ENCODE data around the gene TEX52. TPM values are rescaled to one million over a fixed set of nuclear protein-coding genes. Genes with fewer than 3 reads are reported as not detected.

TEX52 gene
- not detected in 2 replicates for total RNA-seq (2012; rRNA removed)

DNA sequence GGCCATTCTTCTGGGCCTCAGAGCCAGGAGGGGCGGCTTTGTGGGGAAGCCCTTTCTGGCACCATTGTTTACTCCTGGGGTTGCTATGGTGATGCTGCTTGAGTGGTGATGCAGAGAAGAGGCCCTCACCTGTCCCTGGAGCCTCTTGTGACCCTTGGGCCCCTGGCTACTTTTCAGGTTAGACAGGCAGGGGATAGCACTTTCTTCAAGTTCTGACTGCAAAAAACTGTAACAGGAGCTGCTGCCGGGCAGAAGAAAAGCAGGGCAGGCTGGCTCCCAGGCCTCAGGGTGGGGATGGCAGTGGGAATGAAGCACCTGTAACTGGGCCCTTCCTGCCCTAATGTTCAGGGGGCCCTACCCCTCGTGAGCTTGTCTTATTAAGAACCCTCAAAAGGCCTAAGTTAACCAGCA lies at the start of gene TEX52:
Gene TEX52, minus strand, starts transcription at position 19 of the 411 bp plus-strand sequence. Its CDS starts 13 bp downstream, at position 6.
- Histone ChIP-seq H3K4me2 (ENCODE audit: low read length) (no peak within 1 kb of the TSS), H3K27me3 (ENCODE audit: control insufficient read depth, insufficient read depth, low read length) (no peaks in the 10 kb centered on the region), H3K9me3 (replicated peaks; ENCODE audit: low read length) (no peaks in the 10 kb centered on the region), H3K4me3 (ENCODE audit: low read length) (no peak within 1 kb of the TSS), H3K36me3 (ENCODE audit: insufficient read depth, low read length) (peaks cover 27% of the 10 kb centered on the region), H3K9ac (ENCODE audit: low read depth, low read length) (no peak within 1 kb of the TSS), H3K4me1 (ENCODE audit: control insufficient read depth, insufficient read depth, low read length) (no peaks in the 10 kb centered on the region)

DNA sequence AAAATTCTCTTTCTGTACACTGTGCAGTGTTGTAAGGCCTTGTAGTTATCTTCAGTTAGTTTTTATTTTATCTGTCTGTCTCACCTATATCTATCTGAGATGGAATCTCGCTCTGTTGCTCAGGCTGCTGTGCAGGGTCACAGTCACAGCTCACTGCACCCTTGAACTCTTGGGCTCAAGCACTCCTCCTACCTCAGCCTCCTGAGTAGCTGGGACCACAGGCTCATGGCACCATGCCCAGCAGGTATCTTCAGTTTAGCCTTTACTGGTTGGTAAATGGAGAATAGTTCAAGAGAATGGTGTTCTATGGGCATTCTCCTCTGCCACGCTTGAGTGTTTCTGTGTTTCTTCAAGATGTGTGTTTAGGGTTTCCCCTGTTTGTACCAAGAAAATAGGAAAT lies 47.4 kb upstream of the TEX52 start:
- no peaks in the 10 kb centered on the region for H3K27me3 ChIP-seq (ENCODE audit: control insufficient read depth, insufficient read depth, low read length)
- H3K9me3 ChIP-seq (replicated peaks; ENCODE audit: low read length): no peaks in the 10 kb centered on the region
- no peak overlapping the region for H3K4me3 ChIP-seq (ENCODE audit: low read length)
- H3K9ac ChIP-seq (ENCODE audit: low read depth, low read length): no peak overlapping the region
- H3K36me3 ChIP-seq (ENCODE audit: insufficient read depth, low read length): no peaks in the 10 kb centered on the region
- no peaks in the 10 kb centered on the region for H3K4me1 ChIP-seq (ENCODE audit: control insufficient read depth, insufficient read depth, low read length)
- no peak overlapping the region for H3K4me2 ChIP-seq (ENCODE audit: low read length)

DNA sequence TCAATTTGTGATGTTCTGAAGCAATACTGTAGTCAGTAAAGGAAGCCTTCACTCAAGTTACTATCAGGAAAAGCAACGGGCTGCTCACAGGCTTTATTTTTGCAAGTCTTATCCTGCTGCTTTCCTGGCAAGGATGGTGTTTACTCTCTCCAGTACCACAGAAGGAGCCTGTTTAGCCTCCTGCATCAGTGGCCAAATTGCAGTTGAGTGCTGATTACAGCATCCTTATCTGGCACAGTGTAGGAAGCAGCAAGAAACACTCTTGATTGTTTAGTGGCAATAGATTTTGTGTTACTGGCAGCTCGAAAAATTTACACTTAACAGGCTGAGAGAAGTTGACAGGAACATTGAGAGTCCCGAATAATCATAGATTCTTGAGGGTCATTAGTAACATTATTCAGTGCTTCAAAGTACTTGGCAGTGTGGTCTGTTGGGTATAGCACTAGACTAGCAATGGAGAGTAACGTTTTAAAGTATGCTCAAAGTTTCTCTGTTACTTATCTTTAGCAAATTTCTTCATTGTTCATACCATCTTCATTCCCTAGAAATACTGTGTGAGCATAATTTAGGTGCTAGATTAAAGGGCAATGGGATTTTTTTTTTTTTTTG lies 45.5 kb upstream of the TEX52 start:
- H3K9me3 ChIP-seq (replicated peaks; ENCODE audit: low read length): no peaks in the 10 kb centered on the region
- no peak overlapping the region for H3K4me3 ChIP-seq (ENCODE audit: low read length)
- H3K27me3 ChIP-seq (ENCODE audit: control insufficient read depth, insufficient read depth, low read length): no peaks in the 10 kb centered on the region
- H3K9ac ChIP-seq (ENCODE audit: low read depth, low read length): no peak overlapping the region
- no peaks in the 10 kb centered on the region for H3K4me1 ChIP-seq (ENCODE audit: control insufficient read depth, insufficient read depth, low read length)
- no peaks in the 10 kb centered on the region for H3K36me3 ChIP-seq (ENCODE audit: insufficient read depth, low read length)
- no peak overlapping the region for H3K4me2 ChIP-seq (ENCODE audit: low read length)

DNA sequence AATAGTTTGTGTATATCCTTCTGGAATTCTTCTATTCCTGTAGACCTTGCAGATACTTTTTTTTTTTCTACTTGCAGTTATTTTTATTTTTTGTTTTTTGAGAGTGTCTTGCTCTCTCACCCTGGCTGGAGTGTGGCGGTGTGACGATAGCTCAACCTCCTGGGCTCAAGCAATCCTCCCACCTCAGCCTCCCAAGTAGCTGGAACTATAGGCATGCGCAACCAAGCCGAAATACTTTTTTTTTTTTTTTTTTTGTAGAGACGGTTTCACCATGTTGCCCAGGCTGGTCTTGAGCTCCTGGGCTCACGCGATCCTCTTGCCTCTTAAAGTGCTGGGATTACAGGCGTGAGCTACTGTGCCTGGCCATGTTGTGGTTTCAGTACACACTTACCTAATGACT lies 43.8 kb upstream of the TEX52 start:
- Histone ChIP-seq H3K9me3 (replicated peaks; ENCODE audit: low read length) (no peaks in the 10 kb centered on the region), H3K9ac (ENCODE audit: low read depth, low read length) (no peak overlapping the region), H3K27me3 (ENCODE audit: control insufficient read depth, insufficient read depth, low read length) (no peaks in the 10 kb centered on the region), H3K4me2 (ENCODE audit: low read length) (no peak overlapping the region), H3K4me3 (ENCODE audit: low read length) (no peak overlapping the region), H3K4me1 (ENCODE audit: control insufficient read depth, insufficient read depth, low read length) (no peaks in the 10 kb centered on the region), H3K36me3 (ENCODE audit: insufficient read depth, low read length) (no peaks in the 10 kb centered on the region)

DNA sequence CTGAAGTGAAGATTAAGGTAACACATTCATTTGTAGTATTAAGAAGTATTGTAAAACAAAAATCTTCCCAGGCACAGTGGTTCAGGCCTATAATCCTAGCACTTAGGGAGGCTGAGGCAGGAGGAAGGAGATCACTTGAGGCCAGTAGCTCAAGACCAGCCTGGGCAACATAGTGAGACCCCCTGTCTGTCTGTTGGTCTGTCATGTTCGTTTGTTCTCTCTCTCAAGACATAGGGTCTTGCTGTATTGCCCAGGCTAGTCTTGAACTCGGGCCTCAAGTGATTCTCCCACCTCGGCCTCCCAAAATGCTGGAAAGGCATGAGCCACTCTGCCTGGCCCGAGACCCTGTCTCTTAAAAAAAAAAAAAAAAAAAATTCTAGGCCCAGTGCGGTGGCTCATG lies 40.6 kb upstream of the TEX52 start:
- H3K36me3 ChIP-seq (ENCODE audit: insufficient read depth, low read length): no peaks in the 10 kb centered on the region
- no peak overlapping the region for H3K4me2 ChIP-seq (ENCODE audit: low read length)
- H3K4me3 ChIP-seq (ENCODE audit: low read length): no peak overlapping the region
- peaks cover 17% of the 10 kb centered on the region for H3K4me1 ChIP-seq (ENCODE audit: control insufficient read depth, insufficient read depth, low read length)
- no peak overlapping the region for H3K9ac ChIP-seq (ENCODE audit: low read depth, low read length)
- H3K27me3 ChIP-seq (ENCODE audit: control insufficient read depth, insufficient read depth, low read length): no peaks in the 10 kb centered on the region
- no peaks in the 10 kb centered on the region for H3K9me3 ChIP-seq (replicated peaks; ENCODE audit: low read length)

DNA sequence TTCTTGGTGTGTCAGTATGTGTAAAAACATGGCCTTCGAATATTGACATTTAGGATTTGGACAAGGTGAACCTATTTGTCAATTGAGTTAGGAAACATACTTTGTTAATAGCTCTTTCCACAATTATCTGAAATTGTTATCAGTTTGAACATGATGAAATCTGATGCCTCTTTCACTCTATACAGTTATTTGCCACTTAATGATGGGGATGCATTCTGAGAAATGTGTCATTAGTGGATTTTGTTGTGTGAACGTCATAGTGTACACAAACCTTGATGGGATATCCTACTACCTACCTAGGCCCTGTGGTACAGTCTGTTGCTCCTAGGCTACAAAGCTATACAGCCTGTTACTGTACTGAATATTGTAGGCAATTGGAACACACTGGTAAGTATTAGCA lies 38.7 kb upstream of the TEX52 start:
- Histone ChIP-seq H3K4me3 (ENCODE audit: low read length) (no peak overlapping the region), H3K4me2 (ENCODE audit: low read length) (no peak overlapping the region), H3K9me3 (replicated peaks; ENCODE audit: low read length) (no peaks in the 10 kb centered on the region), H3K4me1 (ENCODE audit: control insufficient read depth, insufficient read depth, low read length) (peaks cover 22% of the 10 kb centered on the region), H3K9ac (ENCODE audit: low read depth, low read length) (no peak overlapping the region), H3K36me3 (ENCODE audit: insufficient read depth, low read length) (no peaks in the 10 kb centered on the region), H3K27me3 (ENCODE audit: control insufficient read depth, insufficient read depth, low read length) (no peaks in the 10 kb centered on the region)

DNA sequence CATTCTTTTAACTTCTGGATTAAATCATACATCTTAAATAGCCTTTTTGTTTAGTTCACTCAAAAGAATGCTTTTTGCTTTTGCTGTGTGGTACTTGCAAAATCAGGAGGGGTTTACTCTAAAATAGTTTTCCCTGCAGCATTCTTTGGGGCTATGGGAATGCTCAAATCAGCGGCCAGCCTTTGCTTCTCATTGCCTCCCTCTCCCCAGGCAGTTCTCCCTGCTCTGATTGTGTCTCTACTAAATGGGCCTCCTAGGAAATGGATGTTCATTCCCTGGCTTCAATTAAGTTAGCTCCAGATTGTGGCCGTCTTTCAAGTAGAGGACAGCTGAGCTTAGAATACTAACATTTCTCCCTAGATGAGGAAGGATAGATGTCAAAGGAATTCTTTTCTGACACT lies 38.2 kb upstream of the TEX52 start:
- Histone ChIP-seq H3K9me3 (replicated peaks; ENCODE audit: low read length) (no peaks in the 10 kb centered on the region), H3K27me3 (ENCODE audit: control insufficient read depth, insufficient read depth, low read length) (no peaks in the 10 kb centered on the region), H3K4me3 (ENCODE audit: low read length) (no peak overlapping the region), H3K4me1 (ENCODE audit: control insufficient read depth, insufficient read depth, low read length) (peaks cover 25% of the 10 kb centered on the region), H3K36me3 (ENCODE audit: insufficient read depth, low read length) (no peaks in the 10 kb centered on the region), H3K9ac (ENCODE audit: low read depth, low read length) (no peak overlapping the region), H3K4me2 (ENCODE audit: low read length) (no peak overlapping the region)

DNA sequence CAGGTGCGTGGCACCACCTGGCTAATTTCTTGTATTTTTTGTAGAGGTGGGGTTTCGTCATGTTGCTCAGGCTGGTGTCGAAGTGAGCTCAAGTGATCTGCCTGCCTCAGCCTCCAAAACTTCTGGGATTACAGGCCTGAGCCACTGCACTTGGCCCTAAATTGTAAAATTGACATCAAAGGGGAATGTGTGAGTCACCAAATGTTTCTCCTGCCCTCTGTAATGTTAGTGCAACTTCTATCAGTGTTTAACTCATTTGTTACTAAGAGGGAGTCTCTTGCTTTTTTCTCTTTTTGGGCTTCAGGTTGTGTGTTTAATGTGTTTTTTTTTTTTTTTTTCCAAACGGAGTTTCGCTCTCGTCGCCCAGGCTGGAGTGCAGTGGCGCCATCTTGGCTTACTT lies 36.2 kb upstream of the TEX52 start:
- no peak overlapping the region for H3K4me3 ChIP-seq (ENCODE audit: low read length)
- no peaks in the 10 kb centered on the region for H3K9me3 ChIP-seq (replicated peaks; ENCODE audit: low read length)
- no peaks in the 10 kb centered on the region for H3K27me3 ChIP-seq (ENCODE audit: control insufficient read depth, insufficient read depth, low read length)

DNA sequence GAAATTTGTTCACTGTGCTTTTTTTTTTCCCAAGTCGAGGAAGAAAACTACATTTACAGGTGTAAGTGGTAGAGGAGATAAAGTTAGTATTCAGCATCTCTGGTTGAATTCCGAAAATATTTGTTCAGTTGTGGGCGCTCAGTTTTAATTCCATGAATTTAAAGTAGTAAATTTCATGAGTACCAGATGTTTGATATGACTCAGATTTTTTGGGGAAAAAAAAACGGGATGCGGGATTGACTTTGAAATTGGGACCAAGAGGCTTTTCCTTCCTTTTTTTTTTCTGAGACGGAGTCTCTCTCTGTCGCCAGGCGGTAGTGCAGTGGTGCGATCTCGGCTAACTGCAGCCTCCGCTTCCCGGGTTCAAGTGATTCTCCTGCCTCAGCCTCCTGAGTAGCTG lies 35.4 kb upstream of the TEX52 start:
- Histone ChIP-seq H3K27me3 (ENCODE audit: control insufficient read depth, insufficient read depth, low read length) (no peaks in the 10 kb centered on the region), H3K4me3 (ENCODE audit: low read length) (peak overlapping the region; percentile 98), H3K9me3 (replicated peaks; ENCODE audit: low read length) (no peaks in the 10 kb centered on the region), H3K36me3 (ENCODE audit: insufficient read depth, low read length) (peaks cover 6% of the 10 kb centered on the region), H3K4me2 (ENCODE audit: low read length) (peak overlapping the region; percentile 70), H3K9ac (ENCODE audit: low read depth, low read length) (peak overlapping the region; percentile 94), H3K4me1 (ENCODE audit: control insufficient read depth, insufficient read depth, low read length) (peaks cover 27% of the 10 kb centered on the region)

More for the DNA sequence above, 36.2 kb upstream of the TEX52 start:
- Histone ChIP-seq H3K9ac (ENCODE audit: low read depth, low read length) (no peak overlapping the region), H3K36me3 (ENCODE audit: insufficient read depth, low read length) (no peaks in the 10 kb centered on the region), H3K4me1 (ENCODE audit: control insufficient read depth, insufficient read depth, low read length) (peaks cover 27% of the 10 kb centered on the region), H3K4me2 (ENCODE audit: low read length) (peak overlapping the region; percentile 70)

DNA sequence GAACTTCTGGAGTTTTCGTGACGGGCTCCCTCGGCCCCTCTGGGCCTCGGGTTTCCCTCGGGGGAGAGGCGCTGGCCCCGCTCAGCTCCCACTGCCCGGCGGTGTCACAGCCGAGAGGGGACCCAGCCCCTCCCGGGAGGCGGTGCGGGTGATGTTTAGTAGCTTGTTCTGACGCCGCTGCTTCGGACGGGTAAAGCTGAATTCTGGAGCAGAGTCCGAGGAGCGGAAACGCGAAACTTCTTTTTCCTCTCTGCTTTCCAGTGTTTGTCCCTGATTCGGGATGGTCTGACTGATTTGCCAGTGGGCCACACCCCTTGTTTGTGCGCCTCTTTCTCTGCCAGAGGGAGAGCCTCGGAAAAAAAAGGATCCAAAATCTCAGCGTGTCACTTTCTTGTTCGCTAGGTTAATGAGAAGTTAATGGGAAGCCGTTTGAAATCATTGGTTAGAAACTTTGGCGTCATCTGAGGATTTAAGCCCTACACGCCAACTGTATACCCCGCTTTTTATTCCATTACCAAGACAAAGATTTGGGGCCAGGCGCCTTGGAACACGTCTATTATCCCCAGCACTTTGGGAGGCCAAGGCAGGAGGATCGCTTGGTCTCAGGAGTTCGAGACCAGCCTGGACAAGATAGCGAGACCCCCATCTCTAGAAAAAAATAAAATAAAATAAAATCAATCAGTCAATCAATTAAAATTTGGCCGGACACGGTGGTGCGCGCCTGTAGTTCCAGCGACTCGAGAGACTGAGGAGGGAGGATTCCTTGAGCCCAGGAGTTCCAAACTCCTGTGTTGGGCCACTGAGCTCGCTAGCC lies 34.6 kb upstream of the TEX52 start:
- no peaks in the 10 kb centered on the region for H3K27me3 ChIP-seq (ENCODE audit: control insufficient read depth, insufficient read depth, low read length)
- peaks cover 6% of the 10 kb centered on the region for H3K36me3 ChIP-seq (ENCODE audit: insufficient read depth, low read length)
- peak overlapping the region; percentile 98 for H3K4me3 ChIP-seq (ENCODE audit: low read length)
- peaks cover 27% of the 10 kb centered on the region for H3K4me1 ChIP-seq (ENCODE audit: control insufficient read depth, insufficient read depth, low read length)
- H3K9me3 ChIP-seq (replicated peaks; ENCODE audit: low read length): no peaks in the 10 kb centered on the region
- H3K4me2 ChIP-seq (ENCODE audit: low read length): peak overlapping the region; percentile 70
- peak overlapping the region; percentile 94 for H3K9ac ChIP-seq (ENCODE audit: low read depth, low read length)

DNA sequence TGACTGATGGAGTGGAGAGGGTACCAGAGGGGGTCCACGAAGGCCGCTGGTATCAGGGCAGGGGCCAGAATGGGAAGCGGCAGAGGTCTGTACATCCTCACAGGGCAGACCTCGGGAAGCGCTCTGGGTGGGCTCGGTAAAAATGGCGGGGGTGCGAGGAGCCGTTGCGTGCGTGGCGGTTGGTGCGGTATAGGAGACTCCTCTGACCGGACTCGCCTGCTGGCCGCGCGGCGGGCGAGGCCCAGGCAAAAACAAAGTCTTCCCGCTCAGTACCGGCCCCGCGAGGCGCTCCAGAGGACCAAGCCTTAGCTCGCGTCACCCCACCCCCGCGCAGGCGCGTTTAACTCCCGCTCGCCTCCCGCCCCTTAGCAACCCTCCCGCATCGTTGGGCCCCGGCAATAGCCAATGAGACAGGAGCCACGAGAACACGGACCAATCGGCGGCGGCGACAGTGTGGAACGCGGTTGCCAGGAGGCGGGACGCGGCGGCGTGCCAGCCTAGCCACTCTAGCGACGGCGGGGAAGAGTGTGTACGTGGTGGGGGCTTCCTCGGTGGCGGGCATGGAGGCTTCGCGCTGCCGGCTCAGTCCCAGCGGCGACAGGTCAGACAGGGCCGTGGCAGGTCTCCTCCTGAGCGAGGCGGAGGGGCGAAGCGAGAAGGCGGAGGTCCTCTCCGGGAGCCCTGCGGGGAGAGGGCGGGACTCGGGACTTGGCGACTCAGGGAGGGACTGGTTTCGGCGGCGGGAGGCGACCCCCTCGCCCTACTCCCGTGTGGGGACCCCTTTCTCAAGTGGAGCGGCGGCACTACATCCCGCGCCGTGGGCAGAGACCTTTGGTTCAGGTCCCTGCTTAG lies 33.8 kb upstream of the TEX52 start, which contains the start of gene TULP3:
Gene TULP3, plus strand, starts transcription at position 504 of the 852 bp plus-strand sequence. Its CDS starts 57 bp downstream, at position 561.
- H3K4me2 ChIP-seq (ENCODE audit: low read length): peak within 1 kb of the TSS; percentile 88
- peaks cover 27% of the 10 kb centered on the region for H3K4me1 ChIP-seq (ENCODE audit: control insufficient read depth, insufficient read depth, low read length)
- peak within 1 kb of the TSS; percentile 94 for H3K9ac ChIP-seq (ENCODE audit: low read depth, low read length)
- H3K36me3 ChIP-seq (ENCODE audit: insufficient read depth, low read length): peaks cover 13% of the 10 kb centered on the region
- H3K27me3 ChIP-seq (ENCODE audit: control insufficient read depth, insufficient read depth, low read length): no peaks in the 10 kb centered on the region
- H3K4me3 ChIP-seq (ENCODE audit: low read length): peak within 1 kb of the TSS; percentile 98
- H3K9me3 ChIP-seq (replicated peaks; ENCODE audit: low read length): no peaks in the 10 kb centered on the region

Measured in skeletal muscle satellite cell (primary cell).